Kidney tubule cell (primary cell): ENCODE data around the gene GOLGA8T.
"Not testable (repeated sequence)": the region's sequence is repeated elsewhere in the genome, so short reads cannot be mapped to it uniquely, and the experiment has no call there.

Source experiments
- DNase-seq: peaks from one replicate; pipeline ENCODE4 v3.0.0-alpha.2; 2018; ENCODE audit warnings: low spot score

Gene GOLGA8T, protein sequence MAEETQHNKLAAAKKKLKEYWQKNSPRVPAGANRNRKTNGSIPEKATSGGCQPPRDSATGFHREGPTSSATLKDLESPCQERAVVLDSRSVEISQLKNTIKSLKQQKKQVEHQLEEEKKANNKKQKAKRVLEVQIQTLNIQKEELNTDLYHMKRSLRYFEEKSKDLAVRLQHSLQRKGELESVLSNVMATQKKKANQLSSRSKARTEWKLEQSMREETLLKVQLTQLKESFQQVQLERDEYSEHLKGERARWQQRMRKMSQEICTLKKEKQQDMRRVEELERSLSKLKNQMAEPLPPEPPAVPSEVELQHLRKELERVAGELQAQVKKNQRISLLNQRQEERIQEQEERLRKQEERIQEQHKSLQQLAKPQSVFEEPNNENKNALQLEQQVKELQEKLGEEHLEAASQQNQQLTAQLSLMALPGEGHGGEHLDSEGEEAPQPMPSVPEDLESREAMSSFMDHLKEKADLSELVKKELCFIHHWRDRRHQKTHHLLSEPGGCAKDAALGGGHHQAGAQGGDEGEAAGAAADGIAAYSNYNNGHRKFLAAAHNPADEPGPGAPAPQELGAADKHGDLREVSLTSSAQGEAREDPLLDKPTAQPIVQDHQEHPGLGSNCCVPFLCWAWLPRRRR

DNA sequence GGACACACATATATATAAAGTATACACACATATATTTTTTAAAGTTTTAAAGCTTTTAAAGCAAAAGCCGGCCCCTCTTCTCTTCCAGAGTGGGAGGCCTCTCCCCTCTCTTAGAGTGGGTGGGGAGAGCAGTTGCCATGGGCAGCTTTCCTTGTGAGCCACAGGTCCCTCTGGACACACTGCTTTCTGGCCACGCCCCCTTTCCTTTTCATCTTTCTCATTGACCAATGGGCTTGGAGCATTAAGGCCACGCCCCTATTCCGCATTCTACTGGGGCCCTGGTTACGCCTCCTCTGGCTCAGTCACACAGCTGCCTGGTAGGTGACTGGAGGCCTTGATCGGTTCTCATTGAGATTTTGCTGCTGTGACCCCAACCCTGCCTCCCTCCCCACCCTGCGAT, at the start of gene GOLGA8T:
GOLGA8T (plus strand) TSS at position 301 of the 400 bp plus-strand sequence; CDS start at position 399, 98 bp downstream.
- not testable (repeated sequence) for DNase-seq

DNA sequence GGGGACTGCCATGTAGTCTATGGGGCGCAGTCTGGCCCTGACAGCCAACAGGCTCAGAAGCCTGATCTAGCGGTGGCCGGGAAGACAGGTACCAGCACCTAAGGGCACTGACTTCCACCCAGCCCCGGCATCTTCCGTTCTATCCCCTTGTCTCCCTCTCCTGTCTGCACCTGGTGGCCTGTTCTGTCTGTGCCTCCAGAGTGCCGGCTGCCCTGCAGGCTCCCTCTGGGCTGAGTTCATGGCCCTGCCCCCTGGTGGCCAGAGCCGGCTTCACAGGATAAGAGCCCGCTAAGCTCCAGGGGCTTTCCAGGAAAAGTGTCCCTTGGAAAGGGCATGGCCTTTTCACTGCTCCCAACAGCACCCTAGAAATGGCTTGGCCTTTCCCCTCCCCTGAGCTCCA, 37.0 kb upstream of the GOLGA8T start:
- DNase-seq, result not testable (repeated sequence)

DNA sequence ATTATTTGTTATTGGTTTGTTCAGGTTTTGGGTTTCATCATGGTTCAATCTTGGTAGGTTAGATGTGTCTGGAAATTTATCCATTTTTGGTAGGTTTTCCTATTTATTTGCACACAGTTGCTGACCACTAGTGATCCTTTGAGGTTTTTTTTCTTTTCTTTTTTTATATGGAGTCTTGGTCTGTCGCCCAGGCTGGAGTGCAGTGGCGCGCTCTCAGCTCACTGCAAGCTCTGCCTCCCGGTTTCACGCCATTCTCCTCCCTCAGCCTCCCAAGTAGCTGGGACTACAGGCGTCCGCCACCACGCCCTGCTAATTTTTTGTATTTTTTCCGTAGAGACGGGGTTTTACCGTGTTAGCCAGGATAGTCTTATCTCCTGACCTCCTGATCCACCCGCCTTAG, 32.0 kb upstream of the GOLGA8T start:
- not testable (repeated sequence) for DNase-seq

DNA sequence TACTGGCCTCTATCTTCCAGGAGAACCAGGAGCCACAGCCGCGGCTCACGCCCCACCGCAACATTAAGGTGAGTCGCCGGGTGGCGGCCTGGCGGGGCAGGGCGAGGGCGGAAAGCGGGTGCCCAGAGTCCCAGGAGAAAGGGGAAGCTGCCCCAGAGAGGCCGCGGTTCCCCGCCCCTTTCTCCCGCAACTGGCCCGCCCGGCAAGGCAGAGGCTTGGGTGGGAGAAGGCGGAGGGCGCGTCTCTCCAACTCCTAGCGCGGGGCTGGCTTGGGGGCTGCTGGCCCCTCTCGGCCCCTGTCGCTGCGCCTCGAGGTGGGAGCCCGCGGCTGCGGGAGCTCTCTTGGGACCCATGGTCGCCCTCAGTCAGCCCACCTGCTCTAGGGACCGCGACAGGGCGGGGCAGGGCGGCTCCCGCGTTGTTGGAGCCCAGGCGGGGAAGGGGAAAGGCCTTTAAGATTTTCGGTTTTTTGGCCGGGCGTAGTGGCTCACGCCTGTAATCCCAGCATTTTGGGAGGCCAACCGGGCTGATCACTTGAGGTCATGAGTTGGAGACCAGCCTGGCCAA, 30.8 kb upstream of the GOLGA8T start:
- not testable (repeated sequence) for DNase-seq

DNA sequence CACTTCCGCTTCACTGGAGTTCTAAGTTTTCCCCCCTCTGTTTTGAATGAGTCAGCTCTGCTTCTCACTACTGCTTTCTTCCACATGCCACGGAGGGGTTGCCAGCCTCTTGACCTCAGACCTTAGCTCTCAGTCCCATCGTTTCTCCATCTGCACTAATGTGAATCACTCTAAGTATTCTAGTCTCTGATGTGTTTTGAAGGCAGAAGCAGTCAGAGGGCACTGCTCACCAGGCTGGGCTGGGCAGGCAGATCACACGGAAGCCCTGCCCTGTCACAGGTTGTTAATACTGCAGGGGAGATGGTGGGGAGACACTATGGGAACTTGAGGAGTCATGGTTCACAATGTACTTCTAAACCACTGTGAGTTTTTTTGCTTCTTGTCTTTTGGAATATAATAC, 24.3 kb upstream of the GOLGA8T start:
- DNase-seq, result not testable (repeated sequence)

DNA sequence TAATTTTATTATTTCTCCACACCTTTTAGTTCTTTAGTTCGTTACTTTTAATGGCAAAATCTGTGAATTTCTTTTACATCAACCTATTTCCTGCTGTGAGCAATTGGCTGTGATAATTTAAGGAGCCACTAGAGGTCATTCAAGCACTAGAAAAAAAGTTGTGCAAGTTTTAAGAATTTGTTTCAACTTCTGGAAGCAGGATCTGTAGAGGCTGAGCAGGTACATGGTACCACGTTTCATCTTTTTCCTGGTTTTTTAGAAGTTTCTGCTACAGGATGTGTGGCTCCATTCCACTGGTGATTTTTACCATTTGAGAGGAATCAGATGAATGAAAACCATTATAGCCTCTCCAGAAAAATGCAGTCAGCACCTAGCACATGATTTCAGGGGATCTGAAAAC, 4.8 kb upstream of the GOLGA8T start:
- DNase-seq, result peak; percentile 2

DNA sequence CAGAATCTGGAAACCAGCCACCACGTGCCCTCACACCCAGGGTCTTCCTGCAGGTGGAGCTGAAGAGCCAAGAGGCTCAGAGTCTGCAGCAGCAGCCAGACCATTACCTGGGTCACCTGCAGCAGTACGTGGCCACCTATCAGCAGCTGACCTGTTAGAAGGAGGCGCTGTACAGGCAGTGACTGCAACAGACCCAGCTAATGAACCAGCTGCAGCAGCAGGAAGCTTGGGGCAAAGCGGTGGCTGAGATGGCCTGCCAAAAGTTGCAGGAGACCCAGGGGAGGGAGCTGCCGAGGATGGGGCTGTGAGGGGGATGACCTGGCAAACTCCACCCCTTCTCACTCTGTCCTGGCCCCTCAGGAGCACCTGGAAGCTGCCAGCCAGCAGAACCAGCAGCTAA, 8.4 kb downstream of the GOLGA8T start:
- not testable (repeated sequence) for DNase-seq

DNA sequence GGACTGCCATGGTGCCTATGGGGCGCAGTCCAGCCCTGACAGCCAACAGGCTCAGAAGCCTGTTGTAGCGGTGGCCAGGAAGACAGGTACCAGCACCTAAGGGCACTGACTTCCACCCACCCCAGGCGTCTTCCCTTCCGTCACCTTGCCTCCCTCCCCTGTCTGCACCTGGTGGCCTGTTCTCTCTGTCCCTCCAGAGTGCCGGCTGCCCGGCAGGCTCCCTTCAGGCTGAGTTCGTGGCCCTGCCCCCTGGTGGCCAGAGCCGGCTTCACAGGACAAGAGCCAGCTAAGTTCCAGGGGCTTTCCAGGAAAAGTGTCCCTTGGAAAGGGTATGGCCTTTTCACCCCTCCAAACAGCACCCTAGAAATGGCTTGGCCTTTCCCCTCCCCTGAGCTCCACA, 15.0 kb downstream of the GOLGA8T start:
- not testable (repeated sequence) for DNase-seq

DNA sequence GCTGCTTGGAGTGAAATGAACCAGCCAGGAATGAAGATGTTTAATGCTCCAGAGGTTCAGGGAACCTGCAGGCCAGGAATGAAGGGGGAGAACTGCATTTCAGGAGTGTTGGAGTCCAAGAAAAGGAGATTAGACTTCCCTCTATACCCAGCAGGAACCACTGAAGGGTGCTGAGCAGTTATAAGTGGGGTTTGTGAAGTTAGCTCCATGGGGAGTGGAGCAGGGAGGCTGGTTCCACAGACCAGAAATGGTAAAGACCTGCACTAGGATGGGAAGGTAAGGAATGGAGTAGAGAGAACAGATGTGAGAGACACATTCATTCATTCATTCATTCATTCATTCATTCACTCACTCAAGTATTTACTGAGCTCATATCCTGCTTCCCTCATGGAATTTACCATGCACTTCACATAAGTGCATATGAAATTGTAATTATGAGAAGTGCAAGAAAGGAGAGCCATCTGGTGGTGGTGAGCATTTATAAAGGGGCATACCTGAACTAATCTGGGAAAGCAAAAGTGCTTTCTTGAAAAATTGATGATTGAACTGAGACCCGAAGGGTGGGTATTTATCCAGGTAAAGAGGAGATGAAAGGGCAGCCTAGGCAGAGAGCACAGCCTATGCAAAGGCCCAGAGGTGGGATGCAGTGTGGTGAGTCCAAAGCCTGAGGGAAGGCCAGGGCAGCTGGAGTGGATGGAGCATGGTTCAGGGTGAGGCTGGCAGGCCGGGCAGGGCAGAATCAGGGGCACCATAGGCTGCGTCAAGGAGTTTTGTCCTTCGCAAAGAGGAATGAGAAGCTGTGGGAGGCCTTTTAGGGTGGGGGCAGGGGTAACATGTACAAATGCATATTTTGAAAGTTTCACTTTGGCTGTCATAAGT, 27.9 kb downstream of the GOLGA8T start:
- not testable (repeated sequence) for DNase-seq

DNA sequence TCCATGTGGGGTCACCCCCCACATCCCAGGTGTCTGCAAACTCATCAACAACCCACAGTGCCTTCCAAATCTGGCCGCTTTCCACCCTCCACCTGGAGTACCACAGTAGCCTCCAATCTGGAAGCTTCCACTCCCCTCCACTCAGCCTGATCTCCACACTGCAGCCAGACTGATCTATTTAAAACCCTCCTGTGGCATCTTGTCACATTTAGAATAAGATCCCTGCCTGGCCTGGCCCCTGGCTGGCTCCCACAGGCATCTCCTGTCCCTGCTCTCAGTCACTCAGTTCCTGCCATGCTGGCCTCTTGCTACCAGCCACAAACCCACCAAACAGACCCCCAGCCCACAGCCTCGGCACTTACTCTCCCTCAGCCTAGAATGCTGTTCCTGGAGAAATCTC, 28.9 kb downstream of the GOLGA8T start:
- DNase-seq, result not testable (repeated sequence)

DNA sequence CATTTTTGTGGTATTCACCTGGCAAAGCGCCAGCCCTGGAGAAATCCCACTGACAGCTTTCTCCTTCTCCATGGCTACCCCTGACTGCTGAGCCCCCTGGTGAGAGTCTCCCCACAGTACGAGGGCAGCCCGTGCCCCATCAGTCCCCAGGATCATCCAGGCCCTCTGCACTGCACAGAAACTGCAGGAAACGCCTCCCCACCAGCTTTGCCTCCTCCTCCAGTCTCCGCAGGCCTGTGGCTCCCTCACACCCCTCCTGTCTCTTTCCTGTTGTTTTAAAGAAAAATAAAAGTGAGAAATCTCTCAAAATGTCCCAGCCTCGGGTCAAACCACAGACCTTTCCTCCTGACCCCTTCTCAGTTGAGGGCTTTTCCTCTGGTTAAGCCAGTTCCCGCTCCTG, 29.4 kb downstream of the GOLGA8T start:
- DNase-seq, result not testable (repeated sequence)

DNA sequence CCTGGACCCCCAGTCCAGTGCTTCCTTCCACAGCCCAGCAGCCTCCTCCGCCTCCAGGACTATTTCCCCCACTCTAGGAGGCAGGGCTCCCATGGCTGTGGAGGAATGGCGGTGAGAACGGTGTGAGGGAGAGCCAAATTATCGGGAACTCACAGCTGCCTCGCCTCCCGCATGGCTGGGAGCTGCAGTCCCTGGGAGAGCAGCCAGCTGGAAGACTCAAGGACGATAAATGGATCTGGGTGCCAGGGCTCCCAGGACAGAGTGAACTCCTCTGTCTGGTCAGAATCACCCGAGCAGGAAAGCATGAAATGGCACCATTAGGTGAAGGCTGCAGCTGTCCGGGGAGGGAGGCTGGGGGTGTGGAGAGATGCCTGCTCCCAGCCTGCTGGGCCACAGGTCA, 32.6 kb downstream of the GOLGA8T start:
- DNase-seq, result not testable (repeated sequence)

DNA sequence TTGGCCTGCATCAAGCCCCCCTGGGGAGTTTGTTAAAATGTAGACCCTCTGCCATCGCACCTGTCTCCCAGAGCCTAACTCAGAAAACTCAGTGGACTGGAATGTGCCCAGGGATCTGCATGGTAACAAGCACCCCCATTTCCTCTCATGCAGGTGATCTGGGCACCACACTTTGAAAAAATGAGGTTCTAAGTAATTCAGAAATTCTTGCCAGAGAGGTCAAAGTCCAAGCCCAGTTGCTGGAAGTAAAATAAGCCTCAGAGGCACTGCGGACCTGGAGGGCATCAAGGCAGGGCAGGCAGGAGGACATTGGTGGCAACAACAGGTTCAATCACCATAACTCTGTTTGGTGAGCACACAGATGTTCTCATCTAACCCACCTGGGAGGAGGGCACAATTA, 33.0 kb downstream of the GOLGA8T start:
- DNase-seq, result not testable (repeated sequence)

DNA sequence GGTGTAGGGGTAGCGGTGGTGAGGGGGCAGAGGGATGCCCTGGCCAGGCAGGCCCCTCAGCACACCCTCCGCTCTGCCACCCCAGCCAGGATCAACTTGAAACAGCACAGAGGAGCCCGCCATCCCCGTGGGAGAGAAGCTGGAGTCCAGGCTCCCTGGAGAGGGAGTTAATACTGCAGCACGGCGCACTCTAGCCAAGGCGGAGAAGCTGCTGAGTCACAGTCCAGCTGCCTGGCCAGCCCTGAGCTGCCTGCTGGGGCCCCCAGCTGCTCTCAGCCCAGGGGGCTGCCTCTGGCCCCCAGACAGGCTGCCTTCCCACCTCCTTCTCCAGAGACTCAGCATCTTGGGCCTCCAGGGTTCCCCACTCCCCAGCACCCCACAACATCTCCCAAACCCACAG, 36.6 kb downstream of the GOLGA8T start:
- not testable (repeated sequence) for DNase-seq

DNA sequence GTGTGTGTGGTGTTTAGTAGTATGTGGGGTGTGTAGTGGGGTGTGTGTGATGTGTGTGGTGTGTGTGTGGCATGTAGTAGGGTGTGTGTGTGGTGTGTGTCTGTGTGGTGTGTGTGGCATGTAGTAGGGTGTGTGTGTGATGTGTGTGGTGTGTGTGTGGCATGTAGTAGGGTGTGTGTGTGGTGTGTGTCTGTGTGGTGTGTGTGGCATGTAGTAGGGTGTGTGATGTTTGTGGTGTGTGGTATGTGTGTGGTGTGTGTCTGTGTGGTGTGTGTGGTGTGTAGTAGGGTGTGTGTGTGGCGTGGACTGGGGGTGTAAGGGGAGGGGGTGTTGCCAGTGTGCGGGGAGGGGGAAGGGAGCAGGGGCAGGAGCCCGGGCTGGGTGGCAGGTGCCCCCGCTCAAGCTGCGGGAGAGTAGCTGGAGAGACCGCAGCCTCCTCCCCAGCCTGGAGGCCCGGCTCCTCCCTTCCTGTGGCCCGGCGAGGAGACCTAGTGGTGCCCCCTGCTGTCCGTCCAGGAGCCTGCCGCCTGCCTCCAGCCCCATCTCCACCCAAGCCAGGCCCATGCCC, 38.3 kb downstream of the GOLGA8T start:
- DNase-seq, result peak; percentile 0

DNA sequence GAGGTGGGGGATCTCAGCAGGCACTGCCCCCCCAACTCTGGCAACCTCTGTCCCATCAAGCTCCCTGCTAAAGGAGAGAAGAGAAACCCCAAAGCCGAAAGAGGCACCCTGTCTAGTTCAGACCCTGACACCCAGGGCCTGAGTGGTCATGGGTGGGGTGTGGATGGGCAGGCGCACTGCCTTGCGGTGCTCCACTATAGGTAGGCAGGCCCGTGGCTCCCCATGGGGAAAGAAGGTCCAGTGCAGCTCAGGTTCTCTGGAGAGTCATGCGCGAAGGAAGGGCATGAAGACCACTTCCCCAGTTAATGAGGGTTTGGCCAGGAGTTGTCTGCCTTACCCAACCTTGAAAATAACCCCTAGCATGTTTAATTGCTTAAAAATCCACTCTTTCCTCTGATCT, 40.4 kb downstream of the GOLGA8T start:
- DNase-seq, result not testable (repeated sequence)

DNA sequence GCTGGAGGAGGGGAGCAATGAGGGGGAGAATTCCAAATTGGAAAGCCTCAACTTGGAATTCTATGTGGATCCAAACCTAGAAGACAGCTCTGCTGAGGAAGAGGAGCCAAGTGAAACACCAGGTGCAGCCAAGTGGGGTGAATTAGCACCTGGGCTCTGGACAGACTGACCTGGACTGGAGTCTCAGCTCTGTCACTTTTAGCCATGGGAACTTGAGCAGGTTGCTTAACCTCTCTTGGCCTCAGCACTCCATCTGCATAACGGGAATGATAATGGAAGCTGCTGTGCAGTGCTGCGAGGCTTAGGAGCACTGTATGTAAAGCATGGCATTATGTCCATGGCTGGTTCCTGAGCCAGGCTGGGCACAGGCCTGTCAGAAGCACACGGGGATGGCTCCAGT, 41.8 kb downstream of the GOLGA8T start:
- not testable (repeated sequence) for DNase-seq

DNA sequence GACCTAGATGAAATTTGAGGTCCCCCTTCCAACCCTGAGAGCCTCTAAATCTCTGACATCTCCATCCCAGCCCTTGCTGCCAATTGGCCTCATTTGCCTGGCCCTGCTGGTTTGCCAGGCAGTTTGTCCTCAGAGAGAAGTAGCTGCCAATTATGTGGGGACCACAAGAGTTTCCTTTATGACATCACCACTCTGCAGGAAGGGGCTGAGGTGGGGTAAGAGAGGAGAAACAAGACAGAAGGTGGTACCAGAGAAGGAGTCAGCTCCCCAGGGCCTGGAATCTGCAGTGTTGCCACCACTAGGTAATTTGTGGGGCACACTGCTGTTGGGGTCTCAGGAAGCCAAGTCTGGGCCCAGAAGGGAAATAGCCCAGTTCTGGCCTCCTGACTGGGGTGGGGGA, 45.0 kb downstream of the GOLGA8T start:
- not testable (repeated sequence) for DNase-seq

DNA sequence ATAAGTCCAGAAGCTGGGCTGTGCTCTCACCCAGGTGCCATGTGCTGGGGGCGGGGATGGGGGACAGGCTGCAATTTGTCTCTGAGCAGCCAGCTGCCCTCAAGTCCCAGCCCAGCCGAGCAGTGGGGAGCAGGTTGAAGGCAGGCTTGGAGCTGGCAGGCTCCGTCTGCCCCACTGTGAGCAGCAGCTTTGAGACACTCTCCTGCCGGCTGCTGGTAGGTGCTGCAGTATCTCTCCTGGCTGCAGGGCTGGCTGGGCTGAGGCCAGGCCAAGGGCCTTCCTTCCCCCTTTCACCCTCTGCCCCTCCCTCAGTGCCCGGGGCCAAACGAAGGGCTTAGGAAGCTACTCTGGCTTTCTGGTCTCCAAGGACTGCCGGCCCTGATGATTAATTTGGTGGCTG, 50.6 kb downstream of the GOLGA8T start:
- not testable (repeated sequence) for DNase-seq

DNA sequence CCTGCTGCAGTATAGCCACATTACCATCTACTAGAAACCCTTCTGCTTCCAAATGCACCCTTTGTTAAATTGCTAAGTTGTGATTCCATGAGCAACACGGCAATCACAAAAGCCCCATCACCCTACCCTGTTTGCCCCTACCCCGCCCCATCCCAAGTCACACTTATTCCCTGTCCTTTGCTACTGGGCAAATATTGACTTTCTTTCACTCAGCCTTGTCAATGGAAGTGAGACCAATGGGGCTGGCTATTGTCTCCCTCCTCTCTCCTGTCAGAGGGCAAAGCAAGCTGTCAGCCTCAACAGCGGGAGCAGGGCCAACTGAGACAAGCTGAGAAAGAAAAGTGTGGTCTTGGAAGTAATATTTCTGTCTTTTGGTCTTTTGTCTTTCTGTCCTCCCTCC, 52.6 kb downstream of the GOLGA8T start:
- not testable (repeated sequence) for DNase-seq

DNA sequence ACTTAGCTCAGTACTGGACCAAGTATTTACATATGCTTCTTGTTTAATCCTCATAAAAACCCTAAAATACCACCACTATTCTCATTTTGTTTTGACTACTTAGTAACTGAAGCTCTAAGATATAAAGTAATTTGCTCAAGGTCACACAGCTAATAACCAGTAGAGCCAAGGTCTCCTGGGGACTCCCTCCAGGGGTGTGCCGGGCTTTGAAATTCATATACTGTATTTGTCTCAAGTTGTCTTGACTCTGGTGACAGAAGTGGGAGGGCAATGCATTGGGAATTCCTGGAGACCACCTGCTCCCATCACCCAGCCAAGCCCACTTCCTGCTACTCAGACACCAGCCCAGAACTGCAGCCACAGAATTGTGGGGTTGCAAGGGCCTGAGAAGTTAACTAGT, 54.9 kb downstream of the GOLGA8T start:
- DNase-seq, result not testable (repeated sequence)

DNA sequence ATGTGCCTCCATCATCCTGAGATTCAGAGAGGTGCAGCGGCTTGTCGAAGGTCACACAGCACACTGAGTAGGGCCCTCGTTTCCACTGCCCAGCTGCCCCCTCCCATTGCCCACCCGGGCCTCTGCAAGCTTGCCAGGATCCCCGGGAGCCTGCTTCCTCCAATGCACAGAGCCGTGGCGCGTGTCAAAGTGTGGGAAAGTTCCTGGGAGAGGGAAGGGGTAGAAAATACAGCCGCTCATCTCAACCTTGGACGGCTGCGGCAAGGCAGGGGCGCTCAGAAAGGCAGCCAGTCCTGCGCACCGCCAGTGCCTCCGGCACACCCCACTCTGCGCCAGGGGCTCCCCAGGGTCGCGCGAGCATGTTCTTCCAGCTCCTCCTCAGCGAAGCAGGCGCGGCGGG, 56.3 kb downstream of the GOLGA8T start:
- DNase-seq, result not testable (repeated sequence)
